ENCODE measurements around the gene ZSCAN31.
"Not testable (repeated sequence)": the region's sequence is repeated elsewhere in the genome, so short reads cannot be mapped to it uniquely, and the experiment has no call there.

Gene ZSCAN31

GRCh38 chr6:28335564-28336283 is at the start of gene ZSCAN31:
ZSCAN31 (minus strand) TSS chr6:28336148; CDS start chr6:28329683, 6,465 bp downstream.
- Mint-ChIP-seq H3K4me3 (no peak within 1 kb of the TSS), H3K27me3 (no peaks in the 10 kb centered on the region), H3K36me3 (peaks cover 3% of the 10 kb centered on the region), H3K27ac (no peak within 1 kb of the TSS), H3K4me1 (no peaks in the 10 kb centered on the region), H3K9me3 (peaks cover 15% of the 10 kb centered on the region)
- peak; percentile 80 for DNase-seq
- CTCF ChIA-PET, result interaction anchor here (0.7 kb wide), 1 partner anchor 400 kb away, joined by 3 read pairs; no protein-coding TSS in a partner anchor

GRCh38 chr6:28384143-28384533 is 48.2 kb upstream of the ZSCAN31 start:
- H3K27ac Mint-ChIP-seq, result no peak overlapping the region
- peaks cover 6% of the 10 kb centered on the region for H3K27me3 Mint-ChIP-seq
- CTCF ChIA-PET, result interaction anchor here (1.0 to 1.8 kb wide), 2 partner anchors 10 to 28 kb away, joined by 4 to 7 read pairs; no protein-coding TSS in a partner anchor
- peaks cover 12% of the 10 kb centered on the region for H3K4me1 Mint-ChIP-seq
- H3K4me3 Mint-ChIP-seq, result no peak overlapping the region
- no peak for DNase-seq
- H3K9me3 Mint-ChIP-seq, result peaks cover 7% of the 10 kb centered on the region
- peaks cover 88% of the 10 kb centered on the region for H3K36me3 Mint-ChIP-seq

GRCh38 chr6:28383235-28384142 is 47.5 kb upstream of the ZSCAN31 start:
- DNase-seq, result peak; percentile 34
- Mint-ChIP-seq H3K27ac (no peak overlapping the region), H3K9me3 (peaks cover 7% of the 10 kb centered on the region), H3K36me3 (peaks cover 83% of the 10 kb centered on the region), H3K4me1 (peaks cover 12% of the 10 kb centered on the region), H3K4me3 (peak overlapping the region; percentile 46), H3K27me3 (peaks cover 6% of the 10 kb centered on the region)
- CTCF ChIA-PET, result interaction anchor here (0.9 to 1.8 kb wide), 4 partner anchors 11 to 250 kb away, joined by 3 to 7 read pairs (median 4); no protein-coding TSS in a partner anchor

GRCh38 chr6:28380381-28380780 is 44.4 kb upstream of the ZSCAN31 start:
- peaks cover 6% of the 10 kb centered on the region for H3K27me3 Mint-ChIP-seq

GRCh38 chr6:28378644-28379043 is 42.7 kb upstream of the ZSCAN31 start:
- Mint-ChIP-seq H3K9me3 (peaks cover 11% of the 10 kb centered on the region), H3K36me3 (peaks cover 62% of the 10 kb centered on the region), H3K27me3 (peaks cover 6% of the 10 kb centered on the region), H3K4me3 (no peak overlapping the region), H3K4me1 (peaks cover 9% of the 10 kb centered on the region), H3K27ac (no peak overlapping the region)
- CTCF ChIA-PET, result no interaction called here
- DNase-seq, result no peak

More at GRCh38 chr6:28380381-28380780, 44.4 kb upstream of the ZSCAN31 start:
- H3K9me3 Mint-ChIP-seq, result peaks cover 11% of the 10 kb centered on the region
- peaks cover 12% of the 10 kb centered on the region for H3K4me1 Mint-ChIP-seq
- no peak overlapping the region for H3K27ac Mint-ChIP-seq
- CTCF ChIA-PET, result interaction anchor here (1.1 kb wide), 1 partner anchor 17 kb away, joined by 3 read pairs; no protein-coding TSS in a partner anchor
- DNase-seq, result no peak
- no peak overlapping the region for H3K4me3 Mint-ChIP-seq
- H3K36me3 Mint-ChIP-seq, result peaks cover 73% of the 10 kb centered on the region

GRCh38 chr6:28377879-28378278 is 41.9 kb upstream of the ZSCAN31 start:
- Mint-ChIP-seq H3K27me3 (no peaks in the 10 kb centered on the region), H3K27ac (no peak overlapping the region), H3K4me1 (peaks cover 2% of the 10 kb centered on the region), H3K9me3 (peaks cover 11% of the 10 kb centered on the region), H3K36me3 (peaks cover 54% of the 10 kb centered on the region), H3K4me3 (no peak overlapping the region)
- CTCF ChIA-PET, result interaction anchor here (0.8 kb wide), 1 partner anchor 16 kb away, joined by 4 read pairs; no protein-coding TSS in a partner anchor
- no peak for DNase-seq

- CTCF ChIA-PET, result interaction anchor here (0.8 kb wide), 1 partner anchor 18 kb away, joined by 3 read pairs; no protein-coding TSS in a partner anchor
- Mint-ChIP-seq H3K9me3 (peaks cover 4% of the 10 kb centered on the region), H3K4me3 (no peak overlapping the region), H3K4me1 (no peaks in the 10 kb centered on the region), H3K36me3 (peaks cover 21% of the 10 kb centered on the region), H3K27ac (no peak overlapping the region), H3K27me3 (no peaks in the 10 kb centered on the region)
- DNase-seq, result no peak
Observed at GRCh38 chr6:28373925-28374324, 38.0 kb upstream of the ZSCAN31 start.

GRCh38 chr6:28371706-28372451 is 35.9 kb upstream of the ZSCAN31 start:
- no peak for DNase-seq
- CTCF ChIA-PET, result interaction anchor here (1.3 kb wide), 1 partner anchor 11 kb away, joined by 3 read pairs; no protein-coding TSS in a partner anchor
- Mint-ChIP-seq H3K27ac (no peak overlapping the region), H3K4me1 (no peaks in the 10 kb centered on the region), H3K27me3 (no peaks in the 10 kb centered on the region), H3K36me3 (peaks cover 14% of the 10 kb centered on the region), H3K9me3 (no peaks in the 10 kb centered on the region), H3K4me3 (no peak overlapping the region)

GRCh38 chr6:28371280-28371679 is 35.3 kb upstream of the ZSCAN31 start:
- no peaks in the 10 kb centered on the region for H3K4me1 Mint-ChIP-seq

GRCh38 chr6:28370440-28370839 is 34.5 kb upstream of the ZSCAN31 start:
- Mint-ChIP-seq H3K27me3 (no peaks in the 10 kb centered on the region), H3K9me3 (no peaks in the 10 kb centered on the region), H3K27ac (no peak overlapping the region), H3K36me3 (peaks cover 20% of the 10 kb centered on the region), H3K4me3 (no peak overlapping the region), H3K4me1 (no peaks in the 10 kb centered on the region)
- no peak for DNase-seq
- CTCF ChIA-PET, result interaction anchor here (1.7 kb wide), 1 partner anchor 14 kb away, joined by 5 read pairs; no protein-coding TSS in a partner anchor

More at GRCh38 chr6:28371280-28371679, 35.3 kb upstream of the ZSCAN31 start:
- no peak for DNase-seq
- H3K27ac Mint-ChIP-seq, result no peak overlapping the region
- no peak overlapping the region for H3K4me3 Mint-ChIP-seq
- CTCF ChIA-PET, result interaction anchor here (1.7 kb wide), 1 partner anchor 15 kb away, joined by 5 read pairs; no protein-coding TSS in a partner anchor
- peaks cover 17% of the 10 kb centered on the region for H3K36me3 Mint-ChIP-seq
- no peaks in the 10 kb centered on the region for H3K27me3 Mint-ChIP-seq
- H3K9me3 Mint-ChIP-seq, result no peaks in the 10 kb centered on the region

GRCh38 chr6:28369463-28369862 is 33.5 kb upstream of the ZSCAN31 start:
- Mint-ChIP-seq H3K4me3 (no peak overlapping the region), H3K27ac (no peak overlapping the region), H3K4me1 (no peaks in the 10 kb centered on the region), H3K27me3 (no peaks in the 10 kb centered on the region), H3K9me3 (no peaks in the 10 kb centered on the region), H3K36me3 (peaks cover 22% of the 10 kb centered on the region)
- DNase-seq, result no peak
- CTCF ChIA-PET, result no interaction called here

- CTCF ChIA-PET, result no interaction called here
- no peak for DNase-seq
- Mint-ChIP-seq H3K27ac (no peak overlapping the region), H3K27me3 (no peaks in the 10 kb centered on the region), H3K4me3 (no peak overlapping the region), H3K36me3 (peaks cover 25% of the 10 kb centered on the region), H3K4me1 (no peaks in the 10 kb centered on the region), H3K9me3 (no peaks in the 10 kb centered on the region)
Observed at GRCh38 chr6:28368522-28368921, 32.6 kb upstream of the ZSCAN31 start.

- H3K9me3 Mint-ChIP-seq, H3K27ac Mint-ChIP-seq, CTCF ChIA-PET, H3K27me3 Mint-ChIP-seq, H3K4me3 Mint-ChIP-seq, H3K4me1 Mint-ChIP-seq, DNase-seq: not testable (repeated sequence)
- H3K36me3 Mint-ChIP-seq, result peaks cover 27% of the 10 kb centered on the region
Observed at GRCh38 chr6:28365590-28365989, 29.6 kb upstream of the ZSCAN31 start.

Measured in activated naive CD4-positive, alpha-beta T cell treated with anti-CD3 and anti-CD28 coated beads, Interleukin-2, amount 10 ng/mL, durations not matched to agents 7 days and 5 days (primary cell).